Adrenal gland (tissue), 5 donors: ENCODE measurements around the gene RELN.

Experiments
- CTCF ChIP-seq, 6 experiments: fragments of 450-650 bp in 4 of 6; fragments of 200-600 bp in 2 of 6; sonication (generic) in 1 of 6; IDR thresholded peaks; 1 replicate in 5 of 6; 2 replicates in 1 of 6; pipeline versions ENCODE4 v1.5.1 to v1.8.0; 2016 to 2021; ENCODE audit warnings: antibody characterized with exemption in 6 of 6, mild to moderate bottlenecking in 2 of 6, moderate library complexity in 1 of 6
- POLR2A ChIP-seq, 2 donors: fragments of 450-650 bp; IDR thresholded peaks; one replicate each; pipeline ENCODE4 v1.6.1; 2017; ENCODE audit warnings: antibody characterized with exemption in 2 of 2, mild to moderate bottlenecking in 2 of 2, moderate library complexity in 1 of 2
- donor health status: DM: no; HTN: no; CAD: no.

DNA sequence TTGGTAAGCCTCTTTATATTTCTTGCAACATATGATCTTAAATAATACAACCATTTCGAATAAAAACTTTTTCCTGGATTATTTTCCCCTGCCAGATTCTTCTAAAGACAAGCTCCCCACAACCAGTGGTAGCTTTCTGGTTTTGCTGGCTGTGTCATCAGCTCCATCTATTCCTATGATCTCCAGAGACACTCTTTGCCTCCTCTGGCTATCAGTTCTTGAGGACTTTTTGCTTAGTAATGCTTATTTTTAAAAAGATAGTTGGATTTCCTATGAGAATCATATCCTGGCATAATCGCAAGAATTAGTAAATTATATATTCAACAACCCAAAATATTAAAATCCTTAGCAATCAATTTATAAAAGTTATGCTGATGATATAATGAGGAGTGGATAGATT, 439.7 kb downstream of the RELN start:
- TF ChIP-seq CTCF (IDR thresholded peaks at IDR 0.05) (no peak), POLR2A (IDR thresholded peaks at IDR 0.05) (no peak)
